ENCODE data around the gene BID. TPM values are rescaled to one million over a fixed set of nuclear protein-coding genes. Genes with fewer than 3 reads are reported as not detected.
A peak's percentile ranks its signal among the peaks of the same experiment; 100 is the strongest.
"Not testable (repeated sequence)": the region's sequence is repeated elsewhere in the genome, so short reads cannot be mapped to it uniquely, and the experiment has no call there.

Gene BID
- total RNA-seq, 1 donor from 2014 or later, result 41.5 TPM

GRCh38 chr22:17767233-17768065, 6.8 kb downstream of the BID start:
- no peak for TF ChIP-seq CTCF (IDR thresholded peaks at IDR 0.05; ENCODE audit: insufficient read depth, low read length, poor library complexity, severe bottlenecking)
- no peak for DNase-seq (ENCODE audit: low read depth)
- Histone ChIP-seq H3K36me3 (ENCODE audit: control insufficient read depth, insufficient read depth, low read length) (no peaks in the 10 kb centered on the region), H3K27me3 (ENCODE audit: control insufficient read depth, insufficient read depth, low read length) (no peaks in the 10 kb centered on the region), H3K4me3 (ENCODE audit: low read depth, low read length) (no peak overlapping the region)

GRCh38 chr22:17764852-17765251, 9.4 kb downstream of the BID start:
- DNase-seq (ENCODE audit: low read depth), result not testable (repeated sequence)

GRCh38 chr22:17764036-17764435, 10.2 kb downstream of the BID start:
- DNase-seq (ENCODE audit: low read depth), result no peak
- TF ChIP-seq CTCF (IDR thresholded peaks at IDR 0.05; ENCODE audit: insufficient read depth, low read length, poor library complexity, severe bottlenecking), result no peak

More at GRCh38 chr22:17764852-17765251, 9.4 kb downstream of the BID start:
- H3K4me3 ChIP-seq (ENCODE audit: low read depth, low read length); H3K27me3 ChIP-seq (ENCODE audit: control insufficient read depth, insufficient read depth, low read length); H3K36me3 ChIP-seq (ENCODE audit: control insufficient read depth, insufficient read depth, low read length): not testable (repeated sequence)

GRCh38 chr22:17763442-17763841, 10.8 kb downstream of the BID start:
- H3K27me3 ChIP-seq (ENCODE audit: control insufficient read depth, insufficient read depth, low read length); H3K36me3 ChIP-seq (ENCODE audit: control insufficient read depth, insufficient read depth, low read length); DNase-seq (ENCODE audit: low read depth); H3K4me3 ChIP-seq (ENCODE audit: low read depth, low read length): not testable (repeated sequence)

More at GRCh38 chr22:17764036-17764435, 10.2 kb downstream of the BID start:
- Histone ChIP-seq H3K4me3 (ENCODE audit: low read depth, low read length) (no peak overlapping the region), H3K27me3 (ENCODE audit: control insufficient read depth, insufficient read depth, low read length) (no peaks in the 10 kb centered on the region), H3K36me3 (ENCODE audit: control insufficient read depth, insufficient read depth, low read length) (no peaks in the 10 kb centered on the region)

GRCh38 chr22:17761138-17761488, 13.2 kb downstream of the BID start:
- no peak for TF ChIP-seq CTCF (IDR thresholded peaks at IDR 0.05; ENCODE audit: insufficient read depth, low read length, poor library complexity, severe bottlenecking)
- Histone ChIP-seq H3K4me3 (ENCODE audit: low read depth, low read length) (no peak overlapping the region), H3K36me3 (ENCODE audit: control insufficient read depth, insufficient read depth, low read length) (no peaks in the 10 kb centered on the region), H3K27me3 (ENCODE audit: control insufficient read depth, insufficient read depth, low read length) (no peaks in the 10 kb centered on the region)
- no peak for DNase-seq (ENCODE audit: low read depth)

- no peak overlapping the region for H3K4me3 ChIP-seq (ENCODE audit: low read depth, low read length)
- DNase-seq (ENCODE audit: low read depth), result no peak
- H3K36me3 ChIP-seq (ENCODE audit: control insufficient read depth, insufficient read depth, low read length), result no peaks in the 10 kb centered on the region
- H3K27me3 ChIP-seq (ENCODE audit: control insufficient read depth, insufficient read depth, low read length), result no peaks in the 10 kb centered on the region
- peak; percentile 41 for TF ChIP-seq CTCF (IDR thresholded peaks at IDR 0.05; ENCODE audit: insufficient read depth, low read length, poor library complexity, severe bottlenecking)
Observed at GRCh38 chr22:17754233-17754925, 19.9 kb downstream of the BID start.

All from kidney epithelial cell (primary cell).